H1 (cell line): ENCODE results near the gene PI4KA. TPM values are rescaled to one million over a fixed set of nuclear protein-coding genes. Genes with fewer than 3 reads are reported as not detected.

ENCODE experiments used
- CTCF ChIA-PET: fragments of 300-600 bp; sonication (Branson Sonifier 250); formaldehyde crosslinking; loops from one replicate; lab custom pipeline; 2021; ENCODE audit not compliant: partially characterized antibody; lab: Charles Lee
- POLR2A ChIA-PET: fragments of 300-600 bp; sonication (Branson Sonifier 250); formaldehyde crosslinking; loops from one replicate; lab custom pipeline; 2021; ENCODE audit warnings: inconsistent platforms; ENCODE audit not compliant: partially characterized antibody; lab: Charles Lee
- DNase-seq, 2 experiments: peaks; one replicate each; pipeline versions ENCODE4 v3.0.0 to v3.0.0-alpha.2; 2010 to 2022; ENCODE audit warnings: low spot score in 2 of 2, low read depth in 1 of 2, mixed read lengths in 1 of 2
- FAIRE-seq: peaks from 2 replicates; lab custom pipeline; 2011; peaks lifted over from hg19 to GRCh38; lab: Jason Lieb, UNC
- H2AFZ ChIP-seq: 2 replicates; pipeline ENCODE4 v1.8.1; 2012; ENCODE audit warnings: low read length, inconsistent platforms
- H2AK5ac ChIP-seq: 2 replicates; pipeline ENCODE4 v1.6.1; 2013; ENCODE audit warnings: low read depth, low read length
- H2BK120ac ChIP-seq: replicated peaks from 2 replicates; pipeline ENCODE3; 2013; ENCODE audit warnings: low read depth, low read length, inconsistent platforms
- H2BK12ac ChIP-seq: 2 replicates; pipeline ENCODE4 v1.6.1; 2013; ENCODE audit warnings: low read depth, low read length
- H2BK15ac ChIP-seq: 2 replicates; pipeline ENCODE4 v1.6.1; 2013; ENCODE audit warnings: low read length
- H2BK20ac ChIP-seq: 2 replicates; pipeline ENCODE4 v1.6.1; 2013; ENCODE audit warnings: low read length
- H2BK5ac ChIP-seq: 2 replicates; pipeline ENCODE4 v1.6.1; 2013; ENCODE audit warnings: low read depth, low read length
- H3K14ac ChIP-seq: 2 replicates; pipeline ENCODE4 v1.6.1; 2013; ENCODE audit warnings: inconsistent platforms; ENCODE audit not compliant: insufficient read length
- H3K18ac ChIP-seq: 2 replicates; pipeline ENCODE4 v1.6.1; 2013; ENCODE audit warnings: low read length; ENCODE audit errors: extremely low read depth
- H3K23ac ChIP-seq: 2 replicates; pipeline ENCODE4 v1.6.1; 2013; ENCODE audit warnings: inconsistent platforms; ENCODE audit not compliant: insufficient read length
- H3K23me2 ChIP-seq: 2 replicates; pipeline ENCODE4 v1.6.1; 2013; ENCODE audit warnings: low read depth, low read length
- H3K27ac ChIP-seq: 2 replicates; pipeline ENCODE4 v1.6.1; 2011; ENCODE audit warnings: low read depth, low read length, inconsistent platforms
- H3K27me3 ChIP-seq, 4 experiments: replicated peaks in 1 of 4; 1 replicate in 1 of 4; 2 replicates in 3 of 4; pipeline versions ENCODE4 v1.6.1 to v1.8.1; 2011 to 2013; ENCODE audit warnings: low read length in 3 of 4, mild to moderate bottlenecking in 3 of 4, inconsistent platforms in 2 of 4, mixed read lengths in 2 of 4, moderate library complexity in 1 of 4; ENCODE audit not compliant: control insufficient read depth in 3 of 4, insufficient read depth in 3 of 4; ENCODE audit errors: extremely low read depth in 1 of 4
- H3K36me3 ChIP-seq, 4 experiments: 2 replicates each; pipeline versions ENCODE4 v1.6.1 to v1.8.1; 2011 to 2013; ENCODE audit warnings: mild to moderate bottlenecking in 4 of 4, low read length in 3 of 4, moderate library complexity in 2 of 4, control low read depth in 1 of 4, inconsistent platforms in 1 of 4; ENCODE audit not compliant: insufficient read depth in 4 of 4, control insufficient read depth in 2 of 4
- H3K4ac ChIP-seq: replicated peaks from 2 replicates; pipeline ENCODE3; 2013; ENCODE audit warnings: low read length, low read depth, mixed read lengths, inconsistent platforms; ENCODE audit not compliant: insufficient read length
- H3K4me1 ChIP-seq, 4 experiments: replicated peaks in 1 of 4; 1 replicate in 1 of 4; 2 replicates in 3 of 4; pipeline versions ENCODE4 v1.6.1 to v1.8.1; 2011 to 2013; ENCODE audit warnings: low read length in 3 of 4, inconsistent platforms in 2 of 4, mixed read lengths in 1 of 4; ENCODE audit not compliant: insufficient read depth in 4 of 4, control insufficient read depth in 3 of 4
- H3K4me2 ChIP-seq, 2 experiments: 2 replicates each; pipeline versions ENCODE4 v1.6.1 to v1.8.1; 2011 to 2013; ENCODE audit warnings: low read depth in 2 of 2, low read length in 2 of 2, control low read depth in 1 of 2, inconsistent platforms in 1 of 2, mild to moderate bottlenecking in 1 of 2; ENCODE audit not compliant: insufficient read depth in 1 of 2
- H3K4me3 ChIP-seq, 4 experiments: fragments of 200-600, 300-600 bp in 1 of 4; sonication (generic), shearing (Covaris generic), sonication (Bioruptor Twin) in 1 of 4; 2 replicates each; pipeline versions ENCODE4 v1.5.1 to v1.8.1; 2011 to 2016; ENCODE audit warnings: low read length in 4 of 4, low read depth in 3 of 4, control low read depth in 2 of 4, inconsistent platforms in 2 of 4, mild to moderate bottlenecking in 2 of 4, mixed read lengths in 1 of 4, moderate library complexity in 1 of 4; ENCODE audit not compliant: insufficient read depth in 2 of 4; ENCODE audit errors: extremely low read depth in 1 of 4
- H3K56ac ChIP-seq: replicated peaks from 2 replicates; pipeline ENCODE3; 2013; ENCODE audit warnings: low read depth, mild to moderate bottlenecking, mixed read lengths, low read length, inconsistent platforms; ENCODE audit not compliant: insufficient read length
- H3K79me1 ChIP-seq: 2 replicates; pipeline ENCODE4 v1.6.1; 2013; ENCODE audit warnings: low read depth, low read length, control low read depth
- H3K79me2 ChIP-seq, 2 experiments: 2 replicates each; pipeline versions ENCODE4 v1.6.1 to v1.8.1; 2012 to 2013; ENCODE audit warnings: low read length in 2 of 2, mild to moderate bottlenecking in 2 of 2, inconsistent platforms in 1 of 2; ENCODE audit not compliant: insufficient read depth in 2 of 2, control insufficient read depth in 1 of 2
- H3K9ac ChIP-seq, 4 experiments: replicated peaks in 1 of 4; 1 replicate in 1 of 4; 2 replicates in 3 of 4; pipeline versions ENCODE4 v1.6.1 to v1.8.1; 2011 to 2013; ENCODE audit warnings: low read depth in 3 of 4, low read length in 3 of 4, control low read depth in 2 of 4, mild to moderate bottlenecking in 2 of 4, moderate library complexity in 2 of 4, inconsistent platforms in 1 of 4; ENCODE audit errors: extremely low read depth in 1 of 4
- H3K9me3 ChIP-seq, 2 experiments: 2 replicates each; pipeline versions ENCODE4 v1.6.1 to v1.8.1; 2012 to 2013; ENCODE audit warnings: mild to moderate bottlenecking in 2 of 2, moderate library complexity in 2 of 2, control low read depth in 1 of 2, inconsistent platforms in 1 of 2, low read depth in 1 of 2, low read length in 1 of 2, mixed read lengths in 1 of 2; ENCODE audit not compliant: insufficient read depth in 2 of 2
- H4K20me1 ChIP-seq, 2 experiments: replicated peaks in 1 of 2; 2 replicates each; pipeline versions ENCODE3 to v1.8.1; 2011 to 2013; ENCODE audit warnings: inconsistent platforms in 2 of 2, low read length in 2 of 2, mild to moderate bottlenecking in 1 of 2; ENCODE audit not compliant: insufficient read depth in 2 of 2, control insufficient read depth in 1 of 2
- H4K5ac ChIP-seq: 2 replicates; pipeline ENCODE4 v1.6.1; 2013; ENCODE audit warnings: low read length, low read depth, mixed read lengths, inconsistent platforms; ENCODE audit not compliant: insufficient read length
- H4K8ac ChIP-seq: 2 replicates; pipeline ENCODE4 v1.8.0; 2013; ENCODE audit warnings: mild to moderate bottlenecking, moderate library complexity, low read length, inconsistent platforms; ENCODE audit not compliant: insufficient read depth; ENCODE audit errors: extremely low read depth
- H4K91ac ChIP-seq: replicated peaks from 2 replicates; pipeline ENCODE3; 2013; ENCODE audit warnings: low read length, mixed read lengths, inconsistent platforms; ENCODE audit not compliant: insufficient read length
- BACH1 ChIP-seq: IDR thresholded peaks from 2 replicates; pipeline ENCODE4 v1.6.1; 2012; ENCODE audit warnings: low read length, improper control_type of control experiment
- CBX8 ChIP-seq: fragments of 300-800, 300-1000 bp; sonication (generic); IDR thresholded peaks from 2 replicates; pipeline ENCODE4 v1.7.1; 2016; ENCODE audit warnings: low read depth, low read length, borderline replicate concordance
- JUND ChIP-seq: IDR thresholded peaks from 2 replicates; pipeline ENCODE4 v1.6.1; 2011; ENCODE audit warnings: mild to moderate bottlenecking, improper control_type of control experiment, low read length
- KDM5A ChIP-seq: fragments of 200-600 bp; IDR thresholded peaks from 2 replicates; pipeline ENCODE4 v1.7.1; 2012; ENCODE audit warnings: mild to moderate bottlenecking, low read length, inconsistent platforms, mixed read lengths
- NRF1 ChIP-seq: IDR thresholded peaks from 2 replicates; pipeline ENCODE4 v1.6.1; 2011; ENCODE audit warnings: mild to moderate bottlenecking, low read depth, low read length, improper control_type of control experiment
- PHF8 ChIP-seq: fragments of 200-600 bp; sonication (generic); conservative IDR thresholded peaks from 2 replicates; pipeline ENCODE4 v1.7.1; 2012; ENCODE audit warnings: low read depth, mild to moderate bottlenecking, inconsistent platforms, low read length, moderate library complexity
- TAF1 ChIP-seq: IDR thresholded peaks from 2 replicates; pipeline ENCODE4 v1.6.1; 2011; ENCODE audit warnings: mild to moderate bottlenecking, low read depth, low read length
- TBP ChIP-seq: IDR thresholded peaks from 2 replicates; pipeline ENCODE4 v1.6.1; 2011; ENCODE audit warnings: low read depth, low read length, improper control_type of control experiment
- USF2 ChIP-seq: IDR thresholded peaks from 2 replicates; pipeline ENCODE4 v1.6.1; 2011; ENCODE audit warnings: low read length, improper control_type of control experiment
- ZNF274 ChIP-seq: IDR thresholded peaks from 2 replicates; pipeline ENCODE4 v1.7.0; 2012; ENCODE audit warnings: low read length, borderline replicate concordance; ENCODE audit errors: extremely low read depth
- polyA plus RNA-seq, 7 experiments: library from polyadenylated mRNA; depleted of rRNA in 3 of 7; stranded (reverse) in 5 of 7; unstranded in 2 of 7; fragments of >200 nt in 5 of 7; fragments of 200-250 nt in 2 of 7; gene quantifications; 1 replicate in 5 of 7; 2 replicates in 1 of 7; 4 replicates in 1 of 7; pipeline versions ENCODE4 v1.2.1 to v1.2.3, GENCODE V29; 2011 to 2013; ENCODE audit warnings: missing spikeins in 2 of 7, mixed read lengths in 2 of 7
- total RNA-seq: library from RNA; stranded (reverse); fragmentation: NEBNext Ultra II Directional; extraction: Animal tissue kit (Norgen Biotek cat#: 25700); gene quantifications from 2 replicates; pipeline ENCODE4 v1.2.1, GENCODE V29; 2021
- TF ChIP-seq, protein P1 (sequence below): IDR thresholded peaks from 2 replicates; pipeline ENCODE4 v1.6.1; 2011; ENCODE audit warnings: low read depth, mild to moderate bottlenecking, low read length; ENCODE audit not compliant: insufficient read depth

Gene PI4KA
- total and polyA plus RNA-seq, 2 of the 8 experiments (the other 6 are each of a cell fraction or from before 2014, with no cell fraction given), result 22.5 to 37.7 TPM

GRCh38 chr22:20674998-20675397 lies 183.6 kb downstream of the PI4KA start:
- no peak overlapping the region for H3K18ac ChIP-seq
- no peak overlapping the region for H2BK12ac ChIP-seq
- H3K36me3 ChIP-seq, result no peaks in the 10 kb centered on the region
- no peak overlapping the region for H2BK20ac ChIP-seq
- no peak overlapping the region for H2BK120ac ChIP-seq
- ChIA-PET POLR2A (no interaction called here), CTCF (no interaction called here)
- H4K20me1 ChIP-seq, result no peaks in the 10 kb centered on the region
- H2AFZ ChIP-seq, result no peak overlapping the region
- no peaks in the 10 kb centered on the region for H3K79me1 ChIP-seq
- no peak overlapping the region for H2AK5ac ChIP-seq
- H4K5ac ChIP-seq, result no peak overlapping the region
- H3K23me2 ChIP-seq, result no peaks in the 10 kb centered on the region
- no peaks in the 10 kb centered on the region for H3K9me3 ChIP-seq
- no peaks in the 10 kb centered on the region for H3K27me3 ChIP-seq
- no peak overlapping the region for H2BK15ac ChIP-seq
- H3K9ac ChIP-seq, result no peak overlapping the region
- no peak overlapping the region for H3K4me3 ChIP-seq
- no peaks in the 10 kb centered on the region for H3K4me1 ChIP-seq
- no peaks in the 10 kb centered on the region for H3K79me2 ChIP-seq
- no peak overlapping the region for H3K4me2 ChIP-seq
- H4K91ac ChIP-seq, result no peak overlapping the region
- H2BK5ac ChIP-seq, result no peak overlapping the region
- no peak overlapping the region for H3K14ac ChIP-seq
- DNase-seq, result no peak
- H3K23ac ChIP-seq, result no peak overlapping the region
- H3K27ac ChIP-seq, result no peak overlapping the region
- H3K4ac ChIP-seq, result no peak overlapping the region
- H3K56ac ChIP-seq, result no peak overlapping the region
- H4K8ac ChIP-seq, result no peak overlapping the region
- no peak for FAIRE-seq
- TF ChIP-seq KDM5A (no peak), USF2 (no peak), CBX8 (no peak), PHF8 (no peak), ZNF274 (no peak), TAF1 (no peak), TBP (no peak), BACH1 (no peak), JUND (no peak), NRF1 (no peak)
- TF ChIP-seq, protein P1, sequence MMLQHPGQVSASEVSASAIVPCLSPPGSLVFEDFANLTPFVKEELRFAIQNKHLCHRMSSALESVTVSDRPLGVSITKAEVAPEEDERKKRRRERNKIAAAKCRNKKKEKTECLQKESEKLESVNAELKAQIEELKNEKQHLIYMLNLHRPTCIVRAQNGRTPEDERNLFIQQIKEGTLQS, result no peak
